Raji (cell line): ENCODE results near the gene TRIM60.

Experiments used
- POLR2A ChIP-seq: IDR thresholded peaks from 2 replicates; pipeline ENCODE4 v1.6.1; 2011; ENCODE audit warnings: low read depth, low read length, control low read depth; ENCODE audit not compliant: insufficient read depth

Gene TRIM60

GRCh38 chr4:165031436-165032211, at the start of gene TRIM60:
Gene TRIM60, plus strand, starts transcription at chr4:165031999. Its CDS starts 8,074 bp downstream, at chr4:165040073.
- no peak for TF ChIP-seq POLR2A

GRCh38 chr4:164989471-164989870, 42.3 kb upstream of the TRIM60 start:
- no peak for TF ChIP-seq POLR2A

GRCh38 chr4:164997324-164997723, 34.5 kb upstream of the TRIM60 start:
- no peak for TF ChIP-seq POLR2A

- TF ChIP-seq POLR2A, result no peak
Observed at GRCh38 chr4:164997941-164998340, 33.9 kb upstream of the TRIM60 start.

- no peak for TF ChIP-seq POLR2A
Observed at GRCh38 chr4:165005352-165005925, 26.4 kb upstream of the TRIM60 start.

GRCh38 chr4:165006456-165006855, 25.3 kb upstream of the TRIM60 start:
- TF ChIP-seq POLR2A, result no peak

GRCh38 chr4:165006886-165007285, 24.9 kb upstream of the TRIM60 start:
- no peak for TF ChIP-seq POLR2A

- TF ChIP-seq POLR2A, result no peak
Observed at GRCh38 chr4:165009493-165010227, 22.1 kb upstream of the TRIM60 start.

- no peak for TF ChIP-seq POLR2A
Observed at GRCh38 chr4:165010487-165010886, 21.3 kb upstream of the TRIM60 start.

- TF ChIP-seq POLR2A, result no peak
Observed at GRCh38 chr4:165010991-165011390, 20.8 kb upstream of the TRIM60 start.

- TF ChIP-seq POLR2A, result no peak
Observed at GRCh38 chr4:165011403-165011802, 20.4 kb upstream of the TRIM60 start.

GRCh38 chr4:165013691-165014090, 18.1 kb upstream of the TRIM60 start:
- TF ChIP-seq POLR2A, result no peak

GRCh38 chr4:165016971-165017370, 14.8 kb upstream of the TRIM60 start:
- no peak for TF ChIP-seq POLR2A

- no peak for TF ChIP-seq POLR2A
Observed at GRCh38 chr4:165027762-165028402, 3.9 kb upstream of the TRIM60 start.

- TF ChIP-seq POLR2A, result no peak
Observed at GRCh38 chr4:165048170-165048569, 16.4 kb downstream of the TRIM60 start.
